CD4-positive, CD25-positive, alpha-beta regulatory T cell (primary cell): ENCODE results near the gene KLHL42. TPM values are rescaled to one million over a fixed set of nuclear protein-coding genes. Genes with fewer than 3 reads are reported as not detected.
"Not testable (repeated sequence)": the region's sequence is repeated elsewhere in the genome, so short reads cannot be mapped to it uniquely, and the experiment has no call there.

ENCODE experiments used
- ATAC-seq, 2 donors: fragments of 150-1000 bp; cut with Tn5 transposase; one replicate each; pipeline ENCODE4 v1.10.0; 2021; ENCODE audit warnings: low read depth in 2 of 2, moderate number of reproducible peaks in 2 of 2, moderate library complexity in 1 of 2
- DNase-seq, 3 donors: peaks; one replicate each; pipeline versions ENCODE4 v3.0.0 to v3.0.0-alpha.2; 2012 to 2022; ENCODE audit warnings: mixed read lengths in 1 of 3
- H3K27ac ChIP-seq: one replicate; pipeline ENCODE4 v1.7.0; 2013; ENCODE audit warnings: mild to moderate bottlenecking, low read length; ENCODE audit not compliant: insufficient read depth, poor library complexity, severe bottlenecking
- H3K27me3 ChIP-seq: one replicate; pipeline ENCODE4 v1.7.0; 2013; ENCODE audit warnings: low read length; ENCODE audit not compliant: control insufficient read depth, insufficient read depth
- H3K36me3 ChIP-seq: one replicate; pipeline ENCODE4 v1.7.0; 2013; ENCODE audit warnings: mild to moderate bottlenecking, low read length, moderate library complexity; ENCODE audit not compliant: control insufficient read depth, insufficient read depth
- H3K4me1 ChIP-seq: 2 replicates; pipeline ENCODE4 v1.7.0; 2013; ENCODE audit warnings: mild to moderate bottlenecking, low read length; ENCODE audit not compliant: insufficient read depth, control insufficient read depth, poor library complexity, severe bottlenecking
- H3K4me3 ChIP-seq: one replicate; pipeline ENCODE4 v1.7.0; 2013; ENCODE audit warnings: low read depth, mild to moderate bottlenecking, low read length, moderate library complexity
- H3K9me3 ChIP-seq, 2 experiments: 1 replicate in 1 of 2; 2 replicates in 1 of 2; pipeline ENCODE4 v1.7.0; 2013; ENCODE audit warnings: low read length in 2 of 2, mild to moderate bottlenecking in 1 of 2, moderate library complexity in 1 of 2; ENCODE audit not compliant: control insufficient read depth in 2 of 2
- H3K27ac Mint-ChIP-seq, 3 donors: one replicate each; pipeline ENCODE4 v1.8.0; 2020 to 2022; ENCODE audit warnings: mild to moderate bottlenecking in 3 of 3, mixed read lengths in 3 of 3, moderate library complexity in 2 of 3
- H3K27me3 Mint-ChIP-seq: one replicate; pipeline ENCODE4 v1.8.0; 2022; ENCODE audit warnings: mild to moderate bottlenecking, mixed read lengths
- H3K36me3 Mint-ChIP-seq: one replicate; pipeline ENCODE4 v1.8.0; 2020; ENCODE audit warnings: mixed read lengths
- H3K4me1 Mint-ChIP-seq, 4 donors: one replicate each; pipeline ENCODE4 v1.8.0; 2020 to 2022; ENCODE audit warnings: mixed read lengths in 4 of 4, mild to moderate bottlenecking in 1 of 4
- H3K4me3 Mint-ChIP-seq, 4 donors: one replicate each; pipeline ENCODE4 v1.8.0; 2020 to 2022; ENCODE audit warnings: mild to moderate bottlenecking in 4 of 4, mixed read lengths in 4 of 4, moderate library complexity in 3 of 4
- H3K9me3 Mint-ChIP-seq, 7 donors: one replicate each; pipeline ENCODE4 v1.8.0; 2020 to 2022; ENCODE audit warnings: mixed read lengths in 7 of 7, mild to moderate bottlenecking in 3 of 7, moderate library complexity in 2 of 7
- polyA plus RNA-seq, 4 donors: library from polyadenylated mRNA; unstranded; fragments of 300-500 nt; fragmentation: Illumina TruSeq; gene quantifications; one replicate each; pipeline ENCODE4 v1.2.3, GENCODE V29; 2021
- total RNA-seq: library from RNA; stranded (reverse); gene quantifications from one replicate; pipeline ENCODE4 v1.2.3, GENCODE V29; 2022

The KLHL42 gene
- total and polyA plus RNA-seq, 5 donors from 2014 or later: 10.6 to 23.6 (median 14.2) TPM

DNA sequence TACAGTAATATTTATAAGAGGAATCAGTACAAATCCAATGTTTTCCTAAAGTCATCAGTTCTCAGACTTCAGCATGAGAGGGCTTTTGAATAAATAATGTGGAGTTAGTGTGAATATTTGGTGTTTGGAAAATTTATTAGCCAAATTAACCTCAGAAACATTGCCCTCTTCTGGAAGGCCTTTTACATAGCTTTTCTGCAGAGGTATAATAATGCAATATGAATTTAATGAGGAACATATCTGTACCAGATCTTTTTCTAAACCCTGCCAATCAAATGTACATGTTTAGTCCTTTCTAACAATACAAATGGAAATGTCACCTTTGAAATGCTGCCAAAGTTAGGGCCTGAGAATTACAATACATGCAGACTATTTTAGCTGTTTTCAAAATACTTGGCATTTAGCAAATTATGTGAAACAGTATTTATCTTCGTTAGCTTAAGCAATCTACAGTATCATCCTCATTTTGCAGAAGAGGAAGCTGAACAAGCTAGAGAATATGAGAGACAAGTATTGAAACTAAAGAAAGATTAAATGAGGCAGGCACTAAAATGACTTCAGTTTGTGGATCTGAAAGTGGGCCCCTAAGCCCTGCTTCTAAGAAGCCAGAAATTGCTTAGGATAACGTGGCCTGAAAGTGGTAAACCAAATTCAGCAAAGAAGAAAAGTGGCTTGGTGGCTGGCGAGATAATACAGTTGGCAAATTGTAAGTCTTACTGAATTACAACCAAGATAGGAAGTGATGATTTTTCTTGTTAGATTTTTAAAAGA is 60.4 kb downstream of the KLHL42 start:
- peaks cover 0 to 2% (median 0%) of the 10 kb centered on the region in 7 donors for H3K9me3 Mint-ChIP-seq
- Histone ChIP-seq H3K9me3 (no peaks in the 10 kb centered on the region), H3K4me1 (peaks cover 16% of the 10 kb centered on the region), H3K27me3 (no peaks in the 10 kb centered on the region), H3K27ac (peak overlapping the region; percentile 44), H3K4me3 (peak overlapping the region; percentile 34), H3K36me3 (no peaks in the 10 kb centered on the region)
- H3K36me3 Mint-ChIP-seq: no peaks in the 10 kb centered on the region
- peak overlapping the region in 2 of 3 donors; percentile 57 to 78 for H3K27ac Mint-ChIP-seq
- no peaks in the 10 kb centered on the region for H3K27me3 Mint-ChIP-seq
- H3K4me3 Mint-ChIP-seq: peak overlapping the region in 1 of 4 donors; percentile 5
- ATAC-seq: no peak
- peaks cover 4 to 25% (median 15%) of the 10 kb centered on the region in 4 donors for H3K4me1 Mint-ChIP-seq
- DNase-seq: no peak

DNA sequence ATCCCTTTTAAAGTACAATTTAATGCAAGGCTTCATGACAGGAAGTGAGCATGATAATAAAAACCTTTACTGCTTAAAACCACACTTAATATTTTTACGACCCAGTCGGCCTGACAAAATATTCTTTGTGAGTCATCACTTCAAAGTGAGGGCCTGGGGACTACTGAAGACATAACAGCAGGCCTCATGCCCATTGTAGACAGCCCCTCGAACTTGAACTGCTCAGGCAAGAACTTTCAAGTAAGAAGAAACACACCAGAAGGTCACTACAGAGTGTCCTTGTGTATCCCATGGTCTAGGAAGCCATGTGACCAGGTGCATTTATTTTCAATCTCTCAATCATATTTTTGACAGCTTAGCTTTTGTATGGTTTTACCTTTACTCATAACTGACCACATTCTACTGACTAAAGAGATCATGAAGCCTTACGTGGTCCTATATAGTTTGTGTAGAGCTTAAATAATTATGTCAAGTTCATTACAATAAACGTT is 61.4 kb downstream of the KLHL42 start:
- Mint-ChIP-seq H3K9me3 (peaks cover 0 to 3% (median 0%) of the 10 kb centered on the region in 7 donors), H3K4me1 (peaks cover 6 to 25% (median 17%) of the 10 kb centered on the region in 4 donors), H3K27me3 (no peaks in the 10 kb centered on the region), H3K27ac (peak overlapping the region; percentile 78 to 86 (median 81)), H3K36me3 (no peaks in the 10 kb centered on the region), H3K4me3 (peak overlapping the region in 1 of 4 donors; percentile 65)
- Histone ChIP-seq H3K36me3 (no peaks in the 10 kb centered on the region), H3K27ac (peak overlapping the region; percentile 49), H3K27me3 (no peaks in the 10 kb centered on the region), H3K9me3 (no peaks in the 10 kb centered on the region), H3K4me1 (peaks cover 16% of the 10 kb centered on the region), H3K4me3 (peak overlapping the region; percentile 33)
- ATAC-seq: peak; percentile 56 to 68
- peak in 1 of 3 donors; percentile 71 for DNase-seq

DNA sequence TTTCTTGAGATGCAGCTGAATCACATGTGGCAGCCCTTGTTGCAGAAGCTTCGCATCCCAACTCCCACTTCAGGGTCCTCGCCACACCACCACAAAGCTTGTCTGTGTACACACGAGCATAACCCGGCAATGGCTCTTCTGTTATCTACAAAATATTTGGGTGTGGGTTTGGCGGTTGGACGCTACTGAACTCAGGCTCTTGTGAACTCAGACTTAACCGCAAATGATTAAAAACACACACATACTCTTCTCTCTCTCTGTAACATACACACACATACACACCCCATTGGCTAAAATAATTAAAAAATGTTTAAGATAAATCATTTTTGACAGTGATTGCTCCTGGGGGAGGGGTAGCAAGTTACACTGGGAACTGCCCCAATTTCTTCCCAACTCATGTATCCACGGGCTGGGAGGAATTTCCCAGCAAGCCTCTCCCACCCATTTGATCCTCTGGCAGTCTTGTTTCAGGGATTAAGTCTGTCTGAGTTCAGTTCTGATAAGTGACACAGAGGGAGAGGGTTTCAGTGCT is 63.7 kb downstream of the KLHL42 start:
- Histone ChIP-seq H3K27ac (no peak overlapping the region), H3K4me1 (peaks cover 16% of the 10 kb centered on the region), H3K9me3 (no peaks in the 10 kb centered on the region), H3K36me3 (no peaks in the 10 kb centered on the region), H3K27me3 (no peaks in the 10 kb centered on the region), H3K4me3 (no peak overlapping the region)
- ATAC-seq (no peak), DNase-seq (no peak)
- Mint-ChIP-seq H3K27ac (peak overlapping the region in 2 of 3 donors; percentile 46 to 66), H3K4me1 (peaks cover 6 to 26% (median 17%) of the 10 kb centered on the region in 4 donors), H3K27me3 (peaks cover 4% of the 10 kb centered on the region), H3K4me3 (peak overlapping the region in 2 of 4 donors; percentile 62 to 71), H3K9me3 (peaks cover 0 to 7% (median 2%) of the 10 kb centered on the region in 7 donors), H3K36me3 (no peaks in the 10 kb centered on the region)

DNA sequence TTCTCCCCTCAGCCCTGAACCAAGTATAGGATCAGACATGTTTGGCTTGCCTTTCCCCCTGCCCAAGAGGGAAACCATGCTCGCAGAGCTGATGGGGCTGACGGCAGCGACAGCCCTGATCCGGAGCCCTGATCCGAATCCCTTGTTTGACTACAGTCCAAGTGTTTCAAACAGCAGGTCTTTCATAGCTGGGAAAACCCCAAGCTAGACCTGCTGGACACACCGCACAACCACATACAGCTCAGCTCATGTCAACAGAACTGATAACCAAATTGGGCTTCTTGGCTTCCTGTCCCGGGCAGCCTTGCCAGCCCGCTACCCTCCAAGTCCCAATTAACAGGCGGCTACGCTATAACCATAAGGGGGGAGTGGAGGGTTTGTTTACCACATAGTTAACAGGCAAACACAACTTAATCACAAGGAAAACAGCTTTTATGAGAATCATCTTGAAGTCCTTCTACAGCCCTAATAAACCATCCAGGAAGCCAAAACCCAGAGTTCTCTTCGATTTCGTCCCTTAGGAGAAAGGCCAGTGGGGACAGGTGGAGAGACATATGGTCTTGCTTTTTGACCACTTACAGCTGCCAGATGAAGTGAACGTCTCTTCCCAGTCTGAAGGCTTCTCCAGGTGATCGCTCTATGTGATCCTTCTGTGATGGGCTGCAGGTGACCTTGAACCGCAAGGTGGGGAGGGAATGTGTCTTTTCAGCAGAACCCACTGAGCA is 64.5 kb downstream of the KLHL42 start:
- H3K27ac Mint-ChIP-seq: peak overlapping the region in 1 of 3 donors; percentile 66
- Histone ChIP-seq H3K9me3 (no peaks in the 10 kb centered on the region), H3K27ac (no peak overlapping the region), H3K36me3 (no peaks in the 10 kb centered on the region), H3K27me3 (no peaks in the 10 kb centered on the region), H3K4me3 (no peak overlapping the region), H3K4me1 (peaks cover 16% of the 10 kb centered on the region)
- H3K27me3 Mint-ChIP-seq: peaks cover 7% of the 10 kb centered on the region
- DNase-seq (no peak), ATAC-seq (no peak)
- no peak overlapping the region for H3K4me3 Mint-ChIP-seq
- peaks cover 6 to 31% (median 19%) of the 10 kb centered on the region in 4 donors for H3K4me1 Mint-ChIP-seq
- peaks cover 5% of the 10 kb centered on the region for H3K36me3 Mint-ChIP-seq
- H3K9me3 Mint-ChIP-seq: peaks cover 0 to 10% (median 5%) of the 10 kb centered on the region in 7 donors

DNA sequence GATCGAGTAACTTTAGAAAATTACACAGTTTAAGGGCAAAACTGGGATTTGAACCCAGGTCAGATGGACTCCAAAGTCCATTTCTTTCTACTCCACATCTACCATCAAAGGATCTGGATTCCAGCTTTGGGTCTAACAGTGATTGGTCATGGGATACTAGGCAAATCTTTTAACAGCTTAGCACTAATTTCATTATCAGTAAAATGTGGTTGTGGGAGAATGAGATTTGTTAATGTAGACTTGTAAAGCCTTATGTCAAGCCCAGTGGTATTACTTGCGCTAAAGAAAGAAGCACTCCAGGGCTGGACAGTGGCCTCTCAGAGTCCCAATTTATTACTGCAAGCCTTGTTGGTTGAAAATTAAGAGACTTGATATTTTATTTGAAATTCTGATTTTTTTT is 65.2 kb downstream of the KLHL42 start:
- H3K36me3 Mint-ChIP-seq: peaks cover 5% of the 10 kb centered on the region
- Histone ChIP-seq H3K9me3 (no peaks in the 10 kb centered on the region), H3K27ac (no peak overlapping the region), H3K36me3 (no peaks in the 10 kb centered on the region), H3K4me3 (no peak overlapping the region), H3K27me3 (no peaks in the 10 kb centered on the region), H3K4me1 (peaks cover 16% of the 10 kb centered on the region)
- H3K27ac Mint-ChIP-seq: peak overlapping the region in 1 of 3 donors; percentile 66
- ATAC-seq (no peak), DNase-seq (no peak)
- no peak overlapping the region for H3K4me3 Mint-ChIP-seq
- peaks cover 6 to 27% (median 19%) of the 10 kb centered on the region in 4 donors for H3K4me1 Mint-ChIP-seq
- H3K27me3 Mint-ChIP-seq: peaks cover 9% of the 10 kb centered on the region
- H3K9me3 Mint-ChIP-seq: peaks cover 0 to 14% (median 8%) of the 10 kb centered on the region in 7 donors

DNA sequence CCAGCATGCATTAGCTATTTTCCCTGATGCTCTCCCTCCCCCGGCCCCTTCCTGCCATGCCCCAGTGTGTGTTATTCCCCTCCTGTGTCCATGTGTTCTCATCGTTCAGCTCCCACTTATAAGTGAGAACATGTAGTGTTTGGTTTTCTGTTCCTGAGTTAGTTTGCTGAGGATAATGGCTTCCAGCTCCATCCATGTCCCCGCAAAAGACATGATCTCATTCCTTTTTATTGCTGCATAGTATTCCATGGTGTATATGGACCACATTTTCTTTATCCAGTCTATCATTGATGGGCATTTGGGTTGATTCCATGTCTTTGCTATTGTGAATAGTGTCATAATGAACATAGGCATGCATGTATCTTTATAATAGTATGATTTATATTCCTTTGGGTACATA is 65.7 kb downstream of the KLHL42 start:
- H3K36me3 Mint-ChIP-seq, H3K27ac Mint-ChIP-seq, H3K27me3 Mint-ChIP-seq, H3K36me3 ChIP-seq, DNase-seq, H3K4me3 ChIP-seq, H3K9me3 ChIP-seq, H3K4me3 Mint-ChIP-seq, H3K27ac ChIP-seq, H3K27me3 ChIP-seq, ATAC-seq: not testable (repeated sequence)
- Mint-ChIP-seq H3K9me3 (peaks cover 0 to 14% (median 10%) of the 10 kb centered on the region in 7 donors), H3K4me1 (peaks cover 6 to 22% (median 14%) of the 10 kb centered on the region in 4 donors)
- peaks cover 13% of the 10 kb centered on the region for H3K4me1 ChIP-seq

DNA sequence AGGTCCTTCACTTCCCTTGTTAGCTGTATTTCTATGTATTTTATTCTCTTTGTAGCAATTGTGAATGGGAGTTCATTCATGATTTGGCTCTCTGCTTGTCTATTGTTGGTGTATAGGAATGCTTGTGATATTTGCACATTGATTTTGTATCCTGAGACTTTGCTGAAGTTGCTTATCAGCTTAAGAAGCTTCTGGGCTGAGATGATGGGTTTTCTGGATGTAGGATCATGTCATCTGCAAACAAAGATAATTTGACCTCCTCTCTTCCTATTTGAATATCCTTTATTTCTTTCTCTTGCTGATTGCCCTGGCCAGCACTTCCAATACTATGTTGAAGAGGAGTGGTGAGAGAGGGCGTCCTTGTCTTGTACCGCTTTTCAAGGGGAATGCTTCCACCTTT is 67.3 kb downstream of the KLHL42 start:
- H3K4me1 ChIP-seq, H3K27ac Mint-ChIP-seq, H3K27me3 ChIP-seq, H3K27ac ChIP-seq, ATAC-seq, H3K27me3 Mint-ChIP-seq, H3K36me3 Mint-ChIP-seq, H3K9me3 ChIP-seq, H3K36me3 ChIP-seq, DNase-seq, H3K4me3 ChIP-seq: not testable (repeated sequence)
- peaks cover 0 to 17% (median 10%) of the 10 kb centered on the region in 7 donors for H3K9me3 Mint-ChIP-seq
- H3K4me1 Mint-ChIP-seq: peaks cover 3 to 11% (median 5%) of the 10 kb centered on the region in 4 donors
- H3K4me3 Mint-ChIP-seq: peak overlapping the region in 1 of 4 donors; percentile 66
